GM18507 (cell line): Measurements from ENCODE around the gene SLC13A2.
"Not testable (repeated sequence)": the region's sequence is repeated elsewhere in the genome, so short reads cannot be mapped to it uniquely, and the experiment has no call there.

ENCODE experiments used
- DNase-seq: peaks from one replicate; pipeline ENCODE4 v3.0.0; 2011; ENCODE audit warnings: low read depth; ENCODE audit not compliant: insufficient read length; ENCODE audit errors: extremely low spot score
- FAIRE-seq: peaks from 2 replicates; lab custom pipeline; 2011; peaks lifted over from hg19 to GRCh38; lab: Jason Lieb, UNC

SLC13A2 gene, protein sequence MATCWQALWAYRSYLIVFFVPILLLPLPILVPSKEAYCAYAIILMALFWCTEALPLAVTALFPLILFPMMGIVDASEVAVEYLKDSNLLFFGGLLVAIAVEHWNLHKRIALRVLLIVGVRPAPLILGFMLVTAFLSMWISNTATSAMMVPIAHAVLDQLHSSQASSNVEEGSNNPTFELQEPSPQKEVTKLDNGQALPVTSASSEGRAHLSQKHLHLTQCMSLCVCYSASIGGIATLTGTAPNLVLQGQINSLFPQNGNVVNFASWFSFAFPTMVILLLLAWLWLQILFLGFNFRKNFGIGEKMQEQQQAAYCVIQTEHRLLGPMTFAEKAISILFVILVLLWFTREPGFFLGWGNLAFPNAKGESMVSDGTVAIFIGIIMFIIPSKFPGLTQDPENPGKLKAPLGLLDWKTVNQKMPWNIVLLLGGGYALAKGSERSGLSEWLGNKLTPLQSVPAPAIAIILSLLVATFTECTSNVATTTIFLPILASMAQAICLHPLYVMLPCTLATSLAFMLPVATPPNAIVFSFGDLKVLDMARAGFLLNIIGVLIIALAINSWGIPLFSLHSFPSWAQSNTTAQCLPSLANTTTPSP

DNA sequence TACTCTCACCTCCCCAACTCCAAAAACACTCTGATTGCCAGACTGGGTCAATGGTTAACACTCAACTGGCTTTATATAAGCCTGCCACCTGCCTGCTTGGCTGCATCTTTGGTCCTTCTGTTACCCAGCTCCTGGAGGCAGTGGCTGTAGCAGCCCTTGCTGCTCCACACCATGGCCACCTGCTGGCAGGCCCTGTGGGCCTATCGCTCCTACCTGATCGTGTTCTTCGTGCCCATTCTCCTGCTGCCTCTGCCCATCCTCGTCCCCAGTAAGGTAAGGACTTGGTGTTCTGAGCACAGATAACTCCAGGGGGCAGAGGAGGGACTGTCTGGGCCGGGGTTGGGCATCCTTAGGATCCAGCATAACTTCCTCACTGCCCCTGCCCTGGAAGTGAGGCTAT, at the start of gene SLC13A2:
SLC13A2 (plus strand) TSS at position 103 of the 400 bp plus-strand sequence; CDS start at position 172, 69 bp downstream.
- no peak for DNase-seq
- FAIRE-seq = no peak

DNA sequence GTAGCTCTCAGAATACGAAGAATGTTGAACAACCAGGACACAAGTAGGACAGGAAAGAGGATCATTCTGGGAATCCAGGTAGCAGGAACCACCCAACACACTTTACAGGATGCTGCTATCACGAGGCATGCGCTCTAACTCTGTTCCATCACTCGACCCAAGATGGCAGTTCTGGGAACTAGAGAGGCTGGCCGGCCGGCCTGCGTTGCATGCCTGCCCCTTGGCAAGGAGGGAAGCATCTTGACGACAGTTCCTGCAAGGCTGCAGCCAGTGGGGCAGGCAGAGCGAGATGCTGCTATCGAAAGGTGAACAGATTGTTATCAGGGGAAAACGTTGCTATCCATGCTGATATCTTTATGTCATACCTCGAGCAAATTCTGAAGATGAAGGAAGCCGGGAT, 48.2 kb upstream of the SLC13A2 start:
- FAIRE-seq (no peak), DNase-seq (no peak)

DNA sequence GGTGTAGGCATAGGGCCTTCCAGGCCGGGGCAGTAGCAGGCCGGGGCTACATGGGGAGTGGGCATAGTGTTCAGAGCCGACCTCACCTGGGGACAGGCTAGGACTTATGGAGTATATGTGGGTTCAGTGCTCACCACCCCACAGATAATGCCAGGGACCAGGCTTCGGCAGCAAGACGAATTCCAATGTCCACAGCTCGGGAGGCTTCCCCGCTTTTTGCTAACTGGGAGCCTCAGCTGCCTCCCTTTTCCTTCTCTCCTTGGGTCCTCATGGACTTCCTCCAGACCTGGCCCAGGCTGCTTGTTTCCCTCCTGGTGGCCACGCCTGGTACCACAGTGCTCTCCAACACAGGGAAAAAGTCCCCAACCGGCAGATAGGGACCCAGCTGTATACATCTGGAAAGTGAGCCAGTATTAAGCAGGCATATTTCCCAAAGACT, 47.3 kb upstream of the SLC13A2 start:
- no peak for FAIRE-seq
- DNase-seq = no peak

DNA sequence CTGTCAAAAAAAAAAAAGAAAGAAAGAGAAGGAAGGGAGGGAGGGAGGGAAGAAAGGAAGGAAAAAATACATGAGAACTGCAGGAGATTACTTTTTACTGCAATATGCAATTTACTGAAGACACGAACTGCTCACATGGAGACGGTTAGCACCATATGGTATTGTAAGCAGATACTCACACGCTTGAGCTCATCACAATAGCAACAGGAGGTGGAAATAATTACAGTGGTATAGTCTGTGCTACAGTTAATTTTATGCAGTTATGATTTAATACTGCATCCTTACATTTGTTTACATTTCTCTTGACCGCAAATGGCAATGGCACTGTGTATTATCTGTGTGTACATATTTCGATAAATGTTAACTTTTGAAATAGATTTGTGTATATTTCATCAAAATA, 46.1 kb upstream of the SLC13A2 start:
- no peak for FAIRE-seq
- DNase-seq = no peak

DNA sequence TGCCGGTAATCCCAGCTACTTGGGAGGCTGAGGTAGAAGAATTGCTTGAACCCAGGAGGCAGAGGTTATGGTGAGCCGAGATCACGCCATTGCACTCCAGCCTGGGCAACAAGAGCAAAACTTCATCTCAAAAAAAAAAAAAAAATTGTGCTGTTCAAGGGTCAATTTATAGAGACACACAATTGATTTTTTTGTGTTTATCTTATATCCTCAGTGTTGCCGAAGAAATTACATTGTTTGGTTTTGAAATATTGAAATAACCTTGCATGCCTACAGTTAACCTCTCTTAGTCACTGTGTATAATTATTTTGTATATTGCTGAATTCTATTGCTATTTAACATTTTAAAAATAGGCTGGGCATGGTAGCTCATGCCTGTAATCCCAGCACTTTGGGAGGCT, 45.5 kb upstream of the SLC13A2 start:
- DNase-seq, FAIRE-seq: not testable (repeated sequence)

DNA sequence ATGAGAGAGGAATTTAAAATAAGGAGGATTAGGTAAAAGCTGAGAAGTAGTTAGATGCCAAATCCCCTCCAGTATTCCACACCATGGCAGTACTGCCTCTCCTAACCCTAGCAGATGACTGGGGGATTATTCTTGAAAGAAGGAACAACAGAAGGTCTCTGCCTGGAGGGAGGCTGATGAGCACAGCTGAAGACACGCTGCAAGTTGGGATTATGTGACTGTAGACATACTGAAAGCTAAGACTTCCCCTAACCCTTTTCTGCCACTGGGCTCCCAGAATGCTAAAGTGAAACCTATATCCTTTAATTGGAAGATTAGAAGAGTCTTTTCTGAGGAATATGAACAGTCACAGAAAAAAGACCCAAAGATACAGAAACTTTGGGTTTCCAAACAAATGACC, 39.7 kb upstream of the SLC13A2 start:
- DNase-seq (no peak), FAIRE-seq (no peak)

DNA sequence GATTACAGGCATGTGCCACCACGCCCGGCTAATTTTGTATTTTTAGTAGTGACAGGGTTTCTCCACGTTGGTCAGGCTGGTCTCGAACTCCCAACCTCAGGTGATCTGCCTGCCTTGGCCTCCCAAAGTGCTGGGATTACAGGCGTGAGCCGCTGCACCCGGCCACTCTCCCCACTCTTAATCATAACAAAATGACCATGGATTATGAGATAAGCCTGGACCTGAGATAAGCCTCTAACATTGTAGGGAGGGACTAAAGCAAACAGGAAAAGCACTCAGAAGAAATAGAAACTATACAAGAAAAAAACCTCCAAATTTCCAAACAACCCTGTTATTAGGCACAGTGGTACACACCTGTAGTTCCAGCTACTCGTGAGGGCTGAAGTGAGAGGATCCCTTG, 39.1 kb upstream of the SLC13A2 start:
- FAIRE-seq, DNase-seq: not testable (repeated sequence)

DNA sequence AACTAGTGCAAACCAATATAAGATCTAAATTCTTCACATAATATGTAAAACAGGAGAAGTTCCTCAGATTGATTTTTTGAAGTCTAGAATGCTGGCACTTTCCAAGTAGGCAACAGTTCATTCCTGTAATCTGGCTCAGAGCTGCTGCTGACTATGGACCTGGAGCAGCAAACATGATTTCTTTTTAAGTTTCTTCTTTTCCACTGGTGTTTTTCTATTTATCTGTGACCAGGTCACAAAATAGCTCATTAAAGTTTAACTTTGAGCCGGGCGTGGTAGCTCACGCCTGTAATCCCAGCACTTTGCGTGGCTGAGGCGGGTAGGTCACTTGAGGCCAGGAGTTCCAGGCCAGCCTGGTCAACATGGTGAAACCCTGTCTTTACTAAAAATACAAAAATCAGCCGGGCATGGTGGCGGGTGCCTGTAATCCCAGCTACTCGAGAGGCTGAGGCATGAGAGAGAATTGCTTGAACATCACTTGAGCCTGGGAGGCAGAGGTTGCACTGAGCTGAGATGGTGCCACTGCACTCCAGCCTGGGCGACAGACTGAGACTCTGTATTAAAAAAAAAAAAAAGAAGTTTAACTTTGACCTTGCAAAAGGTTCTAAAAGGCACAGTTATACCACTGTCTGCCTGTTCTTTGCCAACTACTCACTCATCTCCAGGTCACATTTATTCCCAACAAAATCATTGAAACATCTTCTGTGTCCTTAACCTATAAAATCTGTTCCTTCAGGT, 29.4 kb upstream of the SLC13A2 start:
- FAIRE-seq = no peak

DNA sequence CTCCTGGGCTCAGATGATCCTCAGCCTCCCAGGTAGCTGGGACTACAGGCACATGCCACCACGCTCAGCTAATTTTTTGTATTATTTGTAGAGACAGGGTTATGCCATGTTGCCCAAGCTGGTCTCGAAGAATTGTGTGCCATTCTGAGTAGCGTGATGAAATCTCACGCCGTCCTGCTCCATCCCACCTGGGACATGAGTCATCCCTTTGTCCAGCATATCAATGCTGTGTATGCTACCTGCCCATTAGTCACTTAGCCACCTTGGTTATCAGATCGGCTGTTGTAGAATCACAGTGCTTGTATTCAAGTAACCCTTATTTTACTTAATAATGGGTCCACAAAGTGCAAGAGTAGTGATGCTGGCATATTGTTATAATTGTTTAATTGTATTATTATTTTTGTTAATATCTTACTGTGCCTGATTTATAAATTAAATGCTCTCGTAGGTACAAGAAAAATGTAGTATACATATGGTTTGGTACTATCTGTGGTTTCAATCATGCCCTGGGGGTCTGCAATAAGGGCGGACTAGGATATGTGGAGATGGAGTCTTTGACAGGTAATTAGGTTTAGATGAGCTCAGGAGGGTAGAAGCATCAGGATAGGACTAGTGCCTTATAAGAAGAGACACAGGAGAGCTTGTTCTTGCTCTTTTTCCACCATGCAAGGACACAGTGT, 26.6 kb upstream of the SLC13A2 start:
- DNase-seq (no peak), FAIRE-seq (no peak)

More for the DNA sequence above, 29.4 kb upstream of the SLC13A2 start:
- DNase-seq = no peak

DNA sequence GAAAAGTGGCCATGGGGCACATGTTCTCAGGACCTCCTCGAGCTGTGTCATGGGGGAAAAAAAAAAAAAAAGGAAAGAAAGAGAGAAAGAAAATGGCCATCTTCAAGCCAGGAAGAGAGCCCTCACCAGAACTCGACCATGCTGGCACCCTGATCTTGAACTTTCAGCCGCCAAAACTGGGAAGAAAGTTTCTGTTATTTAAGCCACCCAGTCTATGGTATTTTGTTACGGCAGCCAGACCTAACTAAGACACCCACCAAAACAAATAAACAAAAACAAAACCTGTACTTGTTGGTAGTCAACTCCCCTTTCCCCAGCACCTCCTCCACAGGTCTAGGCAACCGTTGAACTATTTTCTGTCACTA, 26.1 kb upstream of the SLC13A2 start:
- no peak for DNase-seq
- FAIRE-seq = no peak

DNA sequence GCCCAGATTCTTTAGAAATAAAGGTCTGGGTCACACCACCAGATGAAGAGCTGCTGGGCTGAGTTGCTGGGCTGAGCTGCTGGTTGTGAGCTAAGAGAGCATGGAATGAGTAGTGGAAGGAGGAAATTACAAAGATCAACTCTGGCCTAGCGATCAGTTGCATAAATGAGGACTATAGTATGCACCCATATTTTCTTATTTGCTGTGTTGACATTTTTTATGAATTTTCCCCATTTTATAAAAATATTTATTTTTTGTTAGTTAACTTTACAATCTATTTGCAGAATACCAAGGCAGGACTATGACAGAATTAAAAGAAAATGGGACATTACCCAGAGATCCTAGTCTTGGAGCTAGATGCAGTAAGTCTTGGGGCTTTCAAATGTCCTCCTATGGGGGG, 23.6 kb upstream of the SLC13A2 start:
- FAIRE-seq = no peak
- no peak for DNase-seq

DNA sequence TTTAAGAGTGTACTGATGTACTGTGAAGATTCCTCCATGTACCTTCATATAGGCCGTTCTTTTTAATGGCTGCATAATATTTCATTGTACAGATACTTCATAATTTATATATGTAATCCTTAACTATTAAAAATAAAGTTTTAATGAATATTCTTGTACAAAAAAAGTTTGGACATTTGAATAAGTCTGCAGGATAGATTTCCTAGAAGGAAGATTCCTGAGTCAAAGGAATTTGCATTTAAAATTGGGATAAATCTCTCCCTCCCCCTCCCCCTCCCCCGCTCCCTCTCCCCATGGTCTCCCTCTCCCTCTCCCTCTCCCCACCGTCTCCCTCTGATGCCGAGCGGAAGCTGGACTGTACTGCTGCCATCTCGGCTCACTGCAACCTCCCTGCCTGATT, 15.6 kb upstream of the SLC13A2 start:
- FAIRE-seq = no peak
- no peak for DNase-seq

DNA sequence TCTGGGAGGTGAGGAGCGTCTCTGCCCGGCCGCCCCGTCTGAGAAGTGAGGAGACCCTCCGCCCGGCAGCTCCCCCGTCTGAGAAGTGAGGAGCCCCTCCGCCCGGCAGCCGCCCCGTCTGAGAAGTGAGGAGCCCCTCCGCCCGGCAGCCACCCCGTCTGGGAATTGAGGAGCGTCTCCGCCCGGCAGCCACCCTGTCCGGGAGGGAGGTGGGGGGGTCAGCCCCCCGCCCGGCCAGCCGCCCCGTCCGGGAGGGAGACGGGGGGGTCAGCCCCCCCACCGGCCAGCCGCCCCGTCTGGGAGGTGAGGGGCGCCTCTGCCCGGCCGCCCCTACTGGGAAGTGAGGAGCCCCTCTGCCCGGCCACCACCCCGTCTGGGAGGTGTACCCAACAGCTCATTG, 14.6 kb upstream of the SLC13A2 start:
- FAIRE-seq, DNase-seq: not testable (repeated sequence)

DNA sequence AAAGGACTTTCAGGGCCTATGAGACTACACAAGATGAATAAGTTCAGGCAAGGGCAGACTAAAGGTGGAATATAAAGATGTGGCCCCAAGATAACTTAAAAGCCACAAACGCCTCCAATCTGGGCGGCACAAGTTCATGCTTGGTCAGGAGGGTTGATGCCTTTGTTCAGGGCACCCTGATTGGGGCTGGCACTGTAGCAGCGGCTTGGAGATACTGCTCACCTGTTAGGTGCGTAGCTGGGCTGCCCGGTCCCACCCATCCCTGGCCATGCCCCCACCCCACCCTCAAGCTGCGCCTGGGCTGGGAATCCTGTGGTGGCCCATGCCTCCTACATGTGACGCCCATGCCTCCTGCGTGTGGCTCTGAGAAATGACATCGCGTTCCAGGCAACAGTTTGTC, 12.5 kb upstream of the SLC13A2 start:
- FAIRE-seq (no peak), DNase-seq (no peak)

DNA sequence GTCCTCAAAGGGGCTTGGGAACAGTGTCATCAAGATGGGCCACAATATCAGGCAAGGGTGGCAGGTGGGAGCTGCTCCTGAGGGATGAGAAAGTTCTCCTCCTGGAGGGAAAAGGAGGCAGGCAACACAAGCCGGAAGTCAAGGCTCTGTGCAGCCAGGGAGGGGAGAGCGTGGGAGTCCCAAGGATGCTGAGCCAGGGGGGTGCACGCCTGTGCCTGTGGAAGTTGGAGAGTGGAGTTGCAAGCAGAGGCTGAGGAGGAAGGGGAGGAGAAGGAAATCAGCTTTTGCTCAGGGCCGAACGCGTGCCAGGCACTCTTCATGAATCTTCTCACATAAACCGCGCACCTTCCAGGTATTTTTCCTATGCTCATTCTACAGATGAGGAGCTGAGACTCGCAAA, 7.4 kb upstream of the SLC13A2 start:
- DNase-seq (no peak), FAIRE-seq (no peak)

DNA sequence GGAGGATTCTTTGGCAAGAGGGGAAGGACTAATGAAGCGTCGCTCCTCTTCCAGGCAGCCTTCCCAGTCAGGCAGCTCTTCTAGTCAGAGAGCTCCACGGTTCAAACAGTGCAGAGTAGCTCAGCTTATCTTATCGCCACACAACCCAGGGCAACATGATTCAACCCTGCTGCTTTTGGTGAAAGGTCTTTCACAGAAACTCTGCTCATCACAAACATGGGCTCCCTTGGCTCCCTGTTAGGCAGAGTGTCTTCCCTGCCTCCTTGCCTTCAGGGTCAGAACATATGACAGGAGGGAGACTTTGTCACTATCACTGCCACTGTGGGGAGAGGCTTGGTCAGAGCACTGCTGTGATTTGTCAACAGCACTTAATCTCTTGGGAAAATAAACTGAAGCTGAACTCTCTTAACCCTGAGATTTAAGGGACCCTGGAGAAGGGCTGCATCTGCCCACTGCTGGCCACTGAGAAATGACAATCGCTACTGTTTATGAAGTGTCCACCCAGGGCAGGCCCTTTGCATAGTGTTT, 6.9 kb upstream of the SLC13A2 start:
- FAIRE-seq (no peak), DNase-seq (no peak)

DNA sequence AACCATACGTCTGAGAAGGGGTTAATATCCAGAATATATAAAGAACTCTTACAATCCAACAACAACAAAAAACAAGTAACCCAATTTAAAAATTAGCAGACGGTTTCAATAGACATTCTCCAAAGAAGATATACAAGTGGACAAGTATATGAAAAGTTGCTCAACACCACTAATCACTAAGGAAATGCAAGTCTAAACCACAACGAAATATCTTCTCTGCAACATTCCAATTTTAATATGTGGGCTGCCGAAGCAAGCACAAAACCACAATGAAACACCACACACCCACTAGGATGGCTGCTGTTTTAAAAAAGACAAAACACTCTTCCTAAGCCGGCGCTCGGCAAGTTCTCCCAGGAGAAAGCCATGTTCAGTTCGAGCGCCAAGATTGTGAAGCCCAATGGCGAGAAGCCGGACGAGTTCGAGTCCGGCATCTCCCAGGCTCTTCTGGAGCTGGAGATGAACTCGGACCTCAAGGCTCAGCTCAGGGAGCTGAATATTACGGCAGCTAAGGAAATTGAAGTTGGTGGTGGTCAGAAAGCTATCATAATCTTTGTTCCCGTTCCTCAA, 5.9 kb upstream of the SLC13A2 start:
- FAIRE-seq (no peak), DNase-seq (no peak)

DNA sequence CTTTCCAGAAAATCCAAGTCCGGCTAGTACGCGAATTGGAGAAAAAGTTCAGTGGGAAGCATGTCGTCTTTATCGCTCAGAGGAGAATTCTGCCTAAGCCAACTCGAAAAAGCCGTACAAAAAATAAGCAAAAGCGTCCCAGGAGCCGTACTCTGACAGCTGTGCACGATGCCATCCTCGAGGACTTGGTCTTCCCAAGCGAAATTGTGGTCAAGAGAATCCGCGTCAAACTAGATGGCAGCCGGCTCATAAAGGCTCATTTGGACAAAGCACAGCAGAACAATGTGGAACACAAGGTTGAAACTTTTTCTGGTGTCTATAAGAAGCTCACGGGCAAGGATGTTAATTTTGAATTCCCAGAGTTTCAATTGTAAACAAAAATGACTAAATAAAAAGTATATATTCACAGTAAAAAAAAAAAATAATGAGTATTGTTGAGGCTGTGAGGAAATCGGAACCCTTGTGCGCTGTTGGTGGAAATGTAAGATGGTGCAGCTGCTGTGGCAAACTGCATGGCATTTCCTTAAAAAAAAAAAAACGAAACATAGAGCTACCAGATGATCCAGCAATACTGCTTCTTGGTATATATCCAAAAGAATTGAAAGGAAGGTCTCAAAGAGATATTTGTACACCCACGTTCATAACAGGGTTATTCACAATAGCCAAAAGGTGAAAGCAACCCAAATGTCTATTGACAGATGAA, 5.3 kb upstream of the SLC13A2 start:
- DNase-seq, FAIRE-seq: not testable (repeated sequence)

DNA sequence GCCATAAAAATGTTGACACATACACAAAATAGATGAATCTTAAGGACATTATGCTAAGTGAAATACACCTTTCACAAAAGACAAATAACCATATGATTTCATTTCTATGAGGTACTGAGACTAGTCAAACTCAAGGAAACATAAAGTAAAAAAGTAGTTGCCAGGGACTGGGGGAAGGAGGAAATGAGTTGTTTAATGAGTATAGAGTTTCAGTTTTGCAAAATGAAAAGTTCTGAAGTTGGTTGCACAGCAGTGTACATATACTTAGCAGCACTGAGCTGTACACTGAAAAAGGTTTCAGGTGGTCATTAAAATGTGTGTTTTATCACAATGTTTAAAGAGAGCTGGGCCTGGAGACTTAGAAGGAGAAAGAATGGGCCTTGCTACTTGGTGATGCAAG, 4.7 kb upstream of the SLC13A2 start:
- DNase-seq (no peak), FAIRE-seq (peak; percentile 78)
